GM19193 (cell line): ENCODE data around the gene IGSF21.

Source experiments
- POLR2A ChIP-seq: IDR thresholded peaks from 4 replicates; pipeline ENCODE4 v1.6.1; 2011; ENCODE audit not compliant: insufficient read depth, insufficient read length; ENCODE audit errors: extremely low read depth

Gene IGSF21

GRCh38 chr1:18284805-18285537 lies 177.4 kb downstream of the IGSF21 start:
- no peak for TF ChIP-seq POLR2A

GRCh38 chr1:18285538-18285924 lies 177.9 kb downstream of the IGSF21 start:
- TF ChIP-seq POLR2A = no peak

DNA sequence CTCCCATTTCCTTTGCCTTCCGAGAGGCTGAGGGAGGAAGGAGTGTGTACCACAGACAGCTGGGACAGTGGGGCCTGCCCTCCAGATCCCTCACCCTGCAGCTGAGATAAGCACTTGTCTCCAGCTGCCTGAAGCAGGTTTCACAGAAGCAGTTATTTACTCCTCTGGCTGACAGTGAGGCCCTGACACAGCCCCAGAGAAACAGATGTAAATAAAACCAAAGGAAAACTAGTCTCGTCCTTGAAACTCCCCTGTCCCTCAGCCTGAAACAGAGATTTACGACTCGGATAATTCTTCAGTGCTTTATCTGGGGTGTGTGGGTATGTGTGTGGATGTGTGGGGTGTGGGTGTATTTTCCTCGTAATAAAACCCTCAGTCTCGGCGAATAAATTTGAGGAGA lies 181.1 kb downstream of the IGSF21 start:
- TF ChIP-seq POLR2A = no peak

- no peak for TF ChIP-seq POLR2A
These were observed 182.0 kb downstream of the IGSF21 start for GRCh38 chr1:18289597-18289996.

DNA sequence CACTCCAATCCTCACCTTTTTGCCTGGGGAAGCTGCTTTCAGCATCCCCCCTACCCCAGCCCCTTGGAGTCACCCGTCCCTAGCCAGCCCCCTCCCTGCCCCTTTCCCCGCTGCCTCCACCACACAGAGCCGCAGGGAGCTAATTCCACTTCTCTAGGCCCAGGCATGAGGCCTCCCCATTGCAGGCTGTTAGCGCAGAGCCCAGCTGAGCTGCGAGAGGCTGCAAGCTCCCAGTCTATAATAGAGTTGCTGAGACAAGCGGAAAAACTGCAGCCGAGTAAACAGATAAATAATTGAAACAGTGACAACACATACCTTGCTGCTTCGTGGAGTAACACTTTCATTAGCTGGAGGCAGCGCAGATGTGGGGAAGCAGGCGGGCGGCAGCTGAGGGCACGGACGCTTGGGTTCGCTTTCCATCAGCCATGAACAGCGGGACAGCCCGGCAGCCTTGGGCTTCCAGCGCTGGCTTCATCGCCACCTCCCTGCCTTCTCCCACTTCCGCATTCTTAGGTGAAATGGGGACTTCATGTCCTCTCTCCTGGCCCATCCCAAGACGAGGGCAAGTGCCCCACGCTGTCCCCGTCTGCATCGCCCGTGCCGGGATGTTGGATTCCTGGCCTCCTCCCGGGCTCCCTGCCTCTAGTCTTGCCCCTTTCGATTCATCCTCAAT lies 183.3 kb downstream of the IGSF21 start:
- no peak for TF ChIP-seq POLR2A

DNA sequence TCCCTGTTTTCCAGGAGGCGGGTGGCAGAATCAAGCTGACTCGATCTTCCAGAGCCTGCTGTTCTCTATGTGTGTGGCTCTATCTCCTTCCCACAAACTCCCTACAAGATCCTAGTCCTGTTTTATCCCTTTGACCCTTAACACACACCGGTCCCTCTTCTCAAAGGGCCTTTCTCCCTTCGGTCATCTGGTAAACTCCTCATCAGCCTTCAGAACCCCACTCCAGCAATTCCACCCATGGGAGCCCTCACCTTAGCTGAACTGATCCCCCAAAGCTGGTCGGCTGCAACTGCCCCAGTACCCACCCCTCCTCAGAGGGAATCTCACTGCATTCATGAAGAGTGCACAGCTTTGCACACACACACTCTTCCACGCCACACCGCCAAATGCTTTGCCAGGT lies 184.9 kb downstream of the IGSF21 start:
- TF ChIP-seq POLR2A = no peak

DNA sequence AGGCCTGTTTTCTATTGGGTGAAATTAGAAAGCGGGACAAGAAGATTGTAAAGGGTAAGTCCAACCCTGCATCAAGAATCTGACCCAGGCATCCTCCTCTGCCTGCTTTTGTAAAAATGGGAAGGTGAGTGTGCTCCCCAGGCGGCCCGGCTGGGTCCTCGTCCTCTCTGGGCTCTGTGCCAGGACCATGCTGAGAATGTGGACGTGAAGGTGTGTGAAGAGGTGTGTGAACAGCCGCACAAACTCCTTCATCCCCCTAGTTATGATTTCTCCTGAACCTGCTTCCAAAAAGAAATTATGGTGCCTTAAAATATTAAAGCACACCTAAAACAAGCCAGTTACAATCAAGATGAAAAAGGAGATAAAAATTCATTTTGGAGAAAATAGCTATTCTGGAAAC lies 185.7 kb downstream of the IGSF21 start:
- no peak for TF ChIP-seq POLR2A

DNA sequence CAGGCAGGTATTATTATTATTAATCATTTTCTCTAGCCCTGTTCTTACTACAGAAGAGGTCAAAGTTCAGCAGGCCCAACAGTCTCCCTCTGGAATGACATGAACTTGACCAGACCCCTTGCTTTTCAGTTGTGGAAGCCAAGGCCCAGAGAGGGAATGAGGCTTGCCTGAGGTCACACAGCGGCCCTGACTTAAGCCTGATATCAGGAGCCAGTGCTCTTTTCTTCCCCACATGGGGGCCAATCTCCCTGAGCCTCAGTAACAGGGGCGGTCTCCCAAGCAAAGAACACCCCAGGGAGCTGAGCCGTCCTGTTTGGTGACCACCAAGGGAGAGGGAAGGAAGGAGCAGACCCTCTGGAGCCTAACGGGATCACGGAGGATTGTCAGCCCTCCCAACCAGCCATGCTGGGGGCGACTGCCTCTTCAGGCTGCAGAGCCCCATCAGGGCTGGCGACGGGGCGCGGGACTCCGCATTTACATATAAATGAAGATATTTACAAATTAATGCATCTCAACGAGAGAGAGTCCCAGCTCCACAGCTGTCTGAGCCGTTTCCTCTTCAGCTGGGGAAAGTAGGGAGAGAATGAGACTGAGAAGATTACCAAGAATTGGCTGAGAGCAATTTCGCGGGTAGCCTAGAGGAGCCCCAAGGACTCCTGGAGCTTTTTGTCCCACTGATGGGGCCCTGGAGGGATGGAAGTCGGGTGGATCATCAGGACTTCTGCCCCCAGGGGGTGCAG lies 187.0 kb downstream of the IGSF21 start:
- TF ChIP-seq POLR2A = no peak

GRCh38 chr1:18297896-18298648 lies 190.5 kb downstream of the IGSF21 start:
- no peak for TF ChIP-seq POLR2A

- no peak for TF ChIP-seq POLR2A
These were observed 192.1 kb downstream of the IGSF21 start for GRCh38 chr1:18299441-18300338.

GRCh38 chr1:18300376-18300775 lies 192.8 kb downstream of the IGSF21 start:
- TF ChIP-seq POLR2A = no peak

- TF ChIP-seq POLR2A = no peak
These were observed 195.3 kb downstream of the IGSF21 start for GRCh38 chr1:18302788-18303413.

DNA sequence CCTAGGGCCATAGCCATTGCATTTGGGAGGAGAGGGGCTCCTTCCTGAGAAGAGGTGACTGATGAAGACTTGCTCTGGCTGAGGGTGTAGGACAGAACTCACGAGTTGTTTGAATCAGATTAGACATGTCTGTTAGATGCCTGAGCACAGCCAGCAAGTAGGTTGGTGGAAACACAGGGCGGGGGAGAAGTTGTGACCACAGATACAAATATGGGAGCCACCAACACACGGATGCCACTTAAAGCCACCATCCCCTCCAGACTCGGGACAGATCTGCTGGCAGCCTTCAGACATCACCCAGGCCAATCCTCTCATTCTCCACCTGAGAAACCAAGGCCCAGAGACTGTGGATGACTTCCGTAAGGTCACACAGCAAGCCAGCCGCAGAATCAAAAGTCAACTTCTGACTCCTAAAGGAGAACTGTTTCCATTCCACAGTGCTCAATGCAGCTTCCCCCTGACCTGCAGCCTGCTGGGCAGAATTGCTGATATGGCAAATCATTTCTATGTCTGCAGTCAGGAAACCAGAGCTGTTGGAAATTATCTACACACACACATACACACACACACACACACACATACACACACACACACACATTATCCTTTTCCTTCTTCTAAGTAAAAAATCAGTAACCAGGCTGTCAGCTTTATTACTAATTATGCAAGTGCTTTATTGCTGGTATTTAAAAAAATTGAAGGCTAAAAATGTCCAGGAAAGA lies 196.7 kb downstream of the IGSF21 start:
- TF ChIP-seq POLR2A = no peak

DNA sequence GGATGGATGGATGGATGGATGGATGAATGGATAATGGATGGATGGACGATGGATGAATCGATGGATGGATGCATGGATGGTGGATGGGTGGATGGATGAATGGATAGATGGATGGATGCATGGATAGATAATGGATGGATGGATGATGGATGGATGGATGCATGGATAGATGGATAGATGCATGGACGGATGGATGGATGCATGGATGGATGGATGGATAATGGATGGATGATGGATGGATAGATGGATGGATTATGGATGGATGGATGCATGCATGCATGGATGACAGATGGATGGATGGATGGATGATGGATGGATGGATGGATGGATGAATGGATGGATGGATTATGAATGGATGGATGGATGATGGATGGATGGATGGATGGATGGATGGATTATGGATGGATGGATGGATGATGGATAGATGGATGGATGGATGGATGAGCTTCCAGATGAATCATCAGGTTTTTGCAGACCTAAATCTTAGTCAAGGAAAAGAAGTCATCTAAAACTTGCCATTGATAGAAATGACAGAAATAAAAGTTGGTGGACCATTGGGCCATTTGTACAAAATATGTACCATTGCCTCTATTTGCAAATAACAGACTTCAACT lies 197.7 kb downstream of the IGSF21 start:
- no peak for TF ChIP-seq POLR2A
